Peyer's patch (tissue), 4 donors: ENCODE results near the gene TNIK.

ENCODE experiments used
- CTCF ChIP-seq, 6 experiments: fragments of 450-650 bp in 4 of 6; fragments of 200-600 bp in 2 of 6; sonication (generic) in 1 of 6; IDR thresholded peaks; one replicate each; pipeline ENCODE4 v1.5.1; 2017 to 2019; ENCODE audit warnings: antibody characterized with exemption in 6 of 6, mild to moderate bottlenecking in 3 of 6, moderate library complexity in 1 of 6
- POLR2A ChIP-seq, 2 donors: fragments of 450-650 bp; IDR thresholded peaks; one replicate each; pipeline ENCODE4 v1.5.1; 2017; ENCODE audit warnings: antibody characterized with exemption in 2 of 2, mild to moderate bottlenecking in 2 of 2, moderate library complexity in 2 of 2

GRCh38 chr3:171480526-171480925, 20.3 kb upstream of the TNIK start:
- TF ChIP-seq CTCF (IDR thresholded peaks at IDR 0.05) (no peak), POLR2A (IDR thresholded peaks at IDR 0.05) (no peak)
